GM20431 (cell line): ENCODE measurements around the gene MOB3A.

ENCODE experiments used
- in situ Hi-C: fragments of 300-500 bp; cut with MseI, MboI; formaldehyde crosslinking; loops from one replicate; pipeline ENCODE4 v1.15.0; 2020; ENCODE audit warnings: low sequenced_read_pairs; ENCODE audit not compliant: unreplicated experiment

MOB3A gene

GRCh38 chr19:2048104-2048958 is 47.8 kb downstream of the MOB3A start:
- in situ Hi-C loops: no loop called here

GRCh38 chr19:2047449-2048103 is 48.5 kb downstream of the MOB3A start:
- in situ Hi-C loops: no loop called here

- in situ Hi-C loops: no loop called here
These were observed 49.1 kb downstream of the MOB3A start for GRCh38 chr19:2047076-2047448.

GRCh38 chr19:2046046-2046907 is 49.8 kb downstream of the MOB3A start:
- in situ Hi-C loops: no loop called here

GRCh38 chr19:2045501-2046045 is 50.6 kb downstream of the MOB3A start:
- in situ Hi-C loops: no loop called here

GRCh38 chr19:2044709-2045500 is 51.2 kb downstream of the MOB3A start:
- in situ Hi-C loops: no loop called here

- in situ Hi-C loops: no loop called here
These were observed 52.0 kb downstream of the MOB3A start for GRCh38 chr19:2043961-2044708.

GRCh38 chr19:2043251-2043641 is 52.9 kb downstream of the MOB3A start:
- in situ Hi-C loops: no loop called here

- in situ Hi-C loops: no loop called here
These were observed 53.5 kb downstream of the MOB3A start for GRCh38 chr19:2042485-2043250.

- in situ Hi-C loops: no loop called here
These were observed 54.2 kb downstream of the MOB3A start for GRCh38 chr19:2041683-2042484.

GRCh38 chr19:2041433-2041682 is 54.8 kb downstream of the MOB3A start:
- in situ Hi-C loops: no loop called here

- in situ Hi-C loops: no loop called here
These were observed 55.3 kb downstream of the MOB3A start for GRCh38 chr19:2040647-2041432.

- in situ Hi-C loops: no loop called here
These were observed 56.0 kb downstream of the MOB3A start for GRCh38 chr19:2039959-2040646.

GRCh38 chr19:2039089-2039958 is 56.8 kb downstream of the MOB3A start:
- in situ Hi-C loops: no loop called here

- in situ Hi-C loops: no loop called here
These were observed 57.6 kb downstream of the MOB3A start for GRCh38 chr19:2038284-2039088.
